Kidney (tissue), 14 donors: ENCODE data around the gene ZBTB42. TPM values are rescaled to one million over a fixed set of nuclear protein-coding genes. Genes with fewer than 3 reads are reported as not detected.

Experiments used
- DNase-seq, 5 donors: peaks; one replicate each; pipeline ENCODE4 v3.0.0-alpha.2; 2013 to 2020
- FAIRE-seq: peaks from 2 replicates; lab custom pipeline; 2012; peaks lifted over from hg19 to GRCh38; lab: Jason Lieb, UNC
- H3K27ac ChIP-seq, 2 donors: one replicate each; pipeline ENCODE4 v1.7.0; 2013; ENCODE audit warnings: low read depth in 2 of 2, low read length in 2 of 2, inconsistent platforms in 1 of 2
- H3K27me3 ChIP-seq: one replicate; pipeline ENCODE4 v1.7.1; 2013; ENCODE audit warnings: low read length, inconsistent platforms; ENCODE audit not compliant: control insufficient read depth, insufficient read depth
- H3K36me3 ChIP-seq, 3 donors: one replicate each; pipeline versions ENCODE4 v1.7.0 to v1.7.1; 2013; ENCODE audit warnings: low read length in 3 of 3, control low read depth in 1 of 3, inconsistent platforms in 1 of 3; ENCODE audit not compliant: insufficient read depth in 3 of 3, control insufficient read depth in 2 of 3
- H3K4me1 ChIP-seq, 3 donors: one replicate each; pipeline versions ENCODE4 v1.7.0 to v1.7.1; 2013; ENCODE audit warnings: low read length in 3 of 3, inconsistent platforms in 1 of 3, low read depth in 1 of 3; ENCODE audit not compliant: control insufficient read depth in 2 of 3, insufficient read depth in 2 of 3
- H3K4me3 ChIP-seq, 3 donors: one replicate each; pipeline versions ENCODE4 v1.7.0 to v1.8.1; 2013; ENCODE audit warnings: low read length in 3 of 3, control low read depth in 1 of 3, inconsistent platforms in 1 of 3
- H3K9ac ChIP-seq, 3 donors: one replicate each; pipeline versions ENCODE4 v1.7.0 to v1.7.1; 2013; ENCODE audit warnings: low read length in 3 of 3, control low read depth in 1 of 3, inconsistent platforms in 1 of 3
- H3K9me3 ChIP-seq, 3 donors: one replicate each; pipeline versions ENCODE4 v1.7.0 to v1.7.1; 2013; ENCODE audit warnings: low read length in 3 of 3, control low read depth in 1 of 3, inconsistent platforms in 1 of 3; ENCODE audit not compliant: control insufficient read depth in 2 of 3, insufficient read depth in 1 of 3
- intact Hi-C: fragments of 100-400 bp; cut with DNase I; formaldehyde crosslinking; loops from one replicate; pipeline ENCODE4 v1.11.1; 2022
- polyA plus RNA-seq: library from polyadenylated mRNA; stranded (reverse); fragments of 350-450 nt; fragmentation: Illumina TruSeq; extraction: RNeasy Lipid Tissue Mini Kit (QIAGEN cat#74804); gene quantifications from one replicate; pipeline ENCODE4 v1.2.3, GENCODE V29; 2014; ENCODE audit warnings: low read depth, low replicate concordance; ENCODE audit not compliant: insufficient read depth
- total RNA-seq: library from RNA; stranded (reverse); fragmentation: NEBNext Ultra II Directional; extraction: Animal tissue kit (Norgen Biotek cat#: 25700); gene quantifications from one replicate; pipeline ENCODE4 v1.2.1, GENCODE V29; 2021
- TF ChIP-seq, protein P1 (sequence below): IDR thresholded peaks from 3 replicates; pipeline ENCODE4 v1.5.1; 2012; ENCODE audit warnings: mild to moderate bottlenecking, moderate library complexity, borderline replicate concordance; ENCODE audit not compliant: insufficient read depth; ENCODE audit errors: extremely low read depth
- donor health status: control.
- donor health status: control.
- donor health status: control.
- donor health status: control.
- donor health status: control.
- donor health status: DM: yes; HTN: yes; CAD: no.
- donor health status: Normal renal cell carcinoma (clear cell type).

ZBTB42 gene
- total and polyA plus RNA-seq, 2 donors from 2014 or later, result 3.9 to 10.0 TPM

DNA sequence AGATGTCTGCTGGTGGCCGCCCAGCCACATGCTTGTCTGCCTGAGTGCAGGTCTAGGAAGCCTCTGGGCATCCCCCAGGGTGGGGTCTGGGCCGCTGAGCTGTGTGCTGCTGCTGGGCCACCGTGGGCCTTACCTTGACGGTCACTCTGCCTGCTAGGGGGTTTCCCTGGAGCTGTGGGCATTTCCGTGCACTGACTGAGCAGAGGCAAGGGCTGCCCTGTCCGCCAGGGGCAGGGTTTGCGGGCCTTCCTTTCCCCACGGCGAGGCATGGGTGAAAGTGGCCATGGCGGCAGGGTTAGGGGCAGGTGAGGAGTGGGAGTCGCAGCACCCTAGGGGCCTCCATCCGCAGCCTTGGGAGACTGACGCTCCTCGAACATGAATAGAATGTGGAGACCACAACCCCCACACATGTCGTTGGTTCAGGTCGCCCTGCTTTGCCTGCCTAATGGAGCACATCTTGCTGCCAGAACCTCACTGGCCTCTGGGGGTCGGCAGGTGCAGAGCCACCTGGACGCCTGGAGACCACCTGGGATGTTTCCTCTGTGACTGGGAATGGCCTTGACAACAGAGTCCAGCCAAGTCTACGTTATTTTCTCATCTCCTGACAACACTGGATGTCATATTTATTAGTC lies 2.5 kb downstream of the ZBTB42 start:
- no peak overlapping the region for H3K27ac ChIP-seq
- DNase-seq, result peak in 1 of 5 donors; percentile 39
- no peak overlapping the region for H3K9ac ChIP-seq
- H3K9me3 ChIP-seq, result no peaks in the 10 kb centered on the region
- no peak for FAIRE-seq
- intact Hi-C loops, result no loop called here
- H3K36me3 ChIP-seq, result no peaks in the 10 kb centered on the region
- H3K4me1 ChIP-seq, result peaks cover 0 to 22% (median 15%) of the 10 kb centered on the region in 3 donors
- TF ChIP-seq, protein P1, sequence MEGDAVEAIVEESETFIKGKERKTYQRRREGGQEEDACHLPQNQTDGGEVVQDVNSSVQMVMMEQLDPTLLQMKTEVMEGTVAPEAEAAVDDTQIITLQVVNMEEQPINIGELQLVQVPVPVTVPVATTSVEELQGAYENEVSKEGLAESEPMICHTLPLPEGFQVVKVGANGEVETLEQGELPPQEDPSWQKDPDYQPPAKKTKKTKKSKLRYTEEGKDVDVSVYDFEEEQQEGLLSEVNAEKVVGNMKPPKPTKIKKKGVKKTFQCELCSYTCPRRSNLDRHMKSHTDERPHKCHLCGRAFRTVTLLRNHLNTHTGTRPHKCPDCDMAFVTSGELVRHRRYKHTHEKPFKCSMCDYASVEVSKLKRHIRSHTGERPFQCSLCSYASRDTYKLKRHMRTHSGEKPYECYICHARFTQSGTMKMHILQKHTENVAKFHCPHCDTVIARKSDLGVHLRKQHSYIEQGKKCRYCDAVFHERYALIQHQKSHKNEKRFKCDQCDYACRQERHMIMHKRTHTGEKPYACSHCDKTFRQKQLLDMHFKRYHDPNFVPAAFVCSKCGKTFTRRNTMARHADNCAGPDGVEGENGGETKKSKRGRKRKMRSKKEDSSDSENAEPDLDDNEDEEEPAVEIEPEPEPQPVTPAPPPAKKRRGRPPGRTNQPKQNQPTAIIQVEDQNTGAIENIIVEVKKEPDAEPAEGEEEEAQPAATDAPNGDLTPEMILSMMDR, result no peak
- H3K27me3 ChIP-seq, result no peaks in the 10 kb centered on the region
- H3K4me3 ChIP-seq, result no peak overlapping the region

- H3K27me3 ChIP-seq, result no peaks in the 10 kb centered on the region
- no peak overlapping the region for H3K27ac ChIP-seq
- FAIRE-seq, result no peak
- intact Hi-C loops, result no loop called here
- H3K9me3 ChIP-seq, result no peaks in the 10 kb centered on the region
- no peak overlapping the region for H3K4me3 ChIP-seq
- DNase-seq, result no peak
- no peak overlapping the region for H3K9ac ChIP-seq
- no peaks in the 10 kb centered on the region for H3K36me3 ChIP-seq
- H3K4me1 ChIP-seq, result peaks cover 0 to 22% (median 15%) of the 10 kb centered on the region in 3 donors
- TF ChIP-seq, protein P1, result no peak
Observed at GRCh38 chr14:104803912-104804410, 3.1 kb downstream of the ZBTB42 start.

GRCh38 chr14:104804481-104805325 lies 3.8 kb downstream of the ZBTB42 start:
- intact Hi-C loops, result no loop called here
- Histone ChIP-seq H3K27me3 (no peaks in the 10 kb centered on the region), H3K9me3 (no peaks in the 10 kb centered on the region), H3K4me3 (no peak overlapping the region), H3K27ac (no peak overlapping the region), H3K36me3 (no peaks in the 10 kb centered on the region), H3K9ac (no peak overlapping the region), H3K4me1 (peaks cover 0 to 22% (median 15%) of the 10 kb centered on the region in 3 donors)
- peak in 1 of 5 donors; percentile 60 for DNase-seq
- FAIRE-seq, result no peak
- TF ChIP-seq, protein P1, result no peak
